Chondrocyte (in vitro differentiated cells): ENCODE results near the gene AP3M1. TPM values are rescaled to one million over a fixed set of nuclear protein-coding genes. Genes with fewer than 3 reads are reported as not detected.

Experiments
- DNase-seq: peaks from one replicate; pipeline ENCODE4 v3.0.0; 2021; ENCODE audit warnings: mixed read lengths, low spot score
- H3K27ac Mint-ChIP-seq: one replicate; pipeline ENCODE4 v1.8.0; 2021; ENCODE audit warnings: mild to moderate bottlenecking, moderate library complexity, mixed read lengths; ENCODE audit not compliant: unreplicated experiment
- H3K27me3 Mint-ChIP-seq: 2 replicates; pipeline ENCODE4 v1.8.0; 2021; ENCODE audit warnings: low read depth, mixed read lengths
- H3K36me3 Mint-ChIP-seq: 2 replicates; pipeline ENCODE4 v1.8.0; 2021; ENCODE audit warnings: low read depth, mixed read lengths
- H3K4me1 Mint-ChIP-seq: 2 replicates; pipeline ENCODE4 v1.8.0; 2021; ENCODE audit warnings: low read depth, mild to moderate bottlenecking, mixed read lengths
- H3K4me3 Mint-ChIP-seq: one replicate; pipeline ENCODE4 v1.8.0; 2021; ENCODE audit warnings: mild to moderate bottlenecking, moderate library complexity, mixed read lengths; ENCODE audit not compliant: unreplicated experiment
- H3K9me3 Mint-ChIP-seq: 2 replicates; pipeline ENCODE4 v1.8.0; 2021; ENCODE audit warnings: low read depth, mixed read lengths
- CTCF ChIP-seq: fragments of 200-600 bp; sonication (generic); IDR thresholded peaks from 2 replicates; pipeline ENCODE4 v1.5.0; 2021; ENCODE audit warnings: antibody characterized with exemption, mild to moderate bottlenecking, moderate library complexity
- total RNA-seq: library from RNA; stranded (reverse); gene quantifications from 3 replicates; pipeline ENCODE4 v1.2.1, GENCODE V29; 2021

Gene AP3M1
- total RNA-seq, 1 donor from 2014 or later = 31.2 TPM

GRCh38 chr10:74084955-74085354, 65.7 kb downstream of the AP3M1 start:
- H3K4me3 Mint-ChIP-seq = no peak overlapping the region
- no peaks in the 10 kb centered on the region for H3K9me3 Mint-ChIP-seq
- TF ChIP-seq CTCF = no peak
- peaks cover 38% of the 10 kb centered on the region for H3K4me1 Mint-ChIP-seq
- no peak for DNase-seq
- no peak overlapping the region for H3K27ac Mint-ChIP-seq
- H3K36me3 Mint-ChIP-seq = peaks cover 28% of the 10 kb centered on the region
- H3K27me3 Mint-ChIP-seq = no peaks in the 10 kb centered on the region

- TF ChIP-seq CTCF = no peak
- Mint-ChIP-seq H3K27me3 (no peaks in the 10 kb centered on the region), H3K27ac (peak overlapping the region; percentile 49), H3K9me3 (no peaks in the 10 kb centered on the region), H3K4me1 (peaks cover 49% of the 10 kb centered on the region), H3K4me3 (no peak overlapping the region), H3K36me3 (peaks cover 17% of the 10 kb centered on the region)
- DNase-seq = no peak
Measured at GRCh38 chr10:74083304-74083703, 67.3 kb downstream of the AP3M1 start.

GRCh38 chr10:74081941-74082718, 68.5 kb downstream of the AP3M1 start:
- Mint-ChIP-seq H3K36me3 (peaks cover 18% of the 10 kb centered on the region), H3K9me3 (no peaks in the 10 kb centered on the region), H3K4me3 (no peak overlapping the region), H3K4me1 (peaks cover 60% of the 10 kb centered on the region), H3K27ac (peak overlapping the region; percentile 52), H3K27me3 (no peaks in the 10 kb centered on the region)
- no peak for DNase-seq
- no peak for TF ChIP-seq CTCF

- no peak for DNase-seq
- Mint-ChIP-seq H3K27me3 (no peaks in the 10 kb centered on the region), H3K4me1 (peaks cover 60% of the 10 kb centered on the region), H3K36me3 (peaks cover 21% of the 10 kb centered on the region), H3K9me3 (no peaks in the 10 kb centered on the region), H3K27ac (peak overlapping the region; percentile 52), H3K4me3 (no peak overlapping the region)
- peak; percentile 85 for TF ChIP-seq CTCF
Measured at GRCh38 chr10:74081192-74081803, 69.3 kb downstream of the AP3M1 start.

- Mint-ChIP-seq H3K36me3 (peaks cover 27% of the 10 kb centered on the region), H3K9me3 (no peaks in the 10 kb centered on the region), H3K4me3 (peak overlapping the region; percentile 33), H3K27ac (peak overlapping the region; percentile 91), H3K27me3 (no peaks in the 10 kb centered on the region), H3K4me1 (peaks cover 64% of the 10 kb centered on the region)
- TF ChIP-seq CTCF = no peak
- no peak for DNase-seq
Measured at GRCh38 chr10:74079936-74080590, 70.6 kb downstream of the AP3M1 start.
